KOPT-K1 (cell line): ENCODE results near the gene FAM174C.
"Not testable (repeated sequence)": the region's sequence is repeated elsewhere in the genome, so short reads cannot be mapped to it uniquely, and the experiment has no call there.

Experiments used
- H3K27ac ChIP-seq: fragments of 200-600 bp; sonication (generic); 2 replicates; pipeline ENCODE4 v1.5.1; 2016; ENCODE audit warnings: antibody characterized with exemption, mild to moderate bottlenecking, low read depth, low read length; ENCODE audit not compliant: poor library complexity, severe bottlenecking
- H3K36me3 ChIP-seq: fragments of 200-600 bp; sonication (generic); 2 replicates; pipeline ENCODE4 v1.5.1; 2017; ENCODE audit warnings: antibody characterized with exemption, mild to moderate bottlenecking, low read length, moderate library complexity; ENCODE audit not compliant: insufficient read depth
- H3K9me3 ChIP-seq: fragments of 200-600 bp; sonication (generic); 2 replicates; pipeline ENCODE4 v1.5.1; 2017; ENCODE audit warnings: antibody characterized with exemption, low read length, mild to moderate bottlenecking; ENCODE audit not compliant: insufficient read depth, poor library complexity, severe bottlenecking

Gene FAM174C

GRCh38 chr19:1296575-1297271 is 21.4 kb downstream of the FAM174C start:
- Histone ChIP-seq H3K27ac (no peak overlapping the region), H3K9me3 (no peaks in the 10 kb centered on the region), H3K36me3 (no peaks in the 10 kb centered on the region)

GRCh38 chr19:1298235-1298634 is 22.9 kb downstream of the FAM174C start:
- Histone ChIP-seq H3K36me3 (no peaks in the 10 kb centered on the region), H3K9me3 (no peaks in the 10 kb centered on the region), H3K27ac (no peak overlapping the region)

- Histone ChIP-seq H3K27ac (no peak overlapping the region), H3K36me3 (no peaks in the 10 kb centered on the region), H3K9me3 (no peaks in the 10 kb centered on the region)
Measured at GRCh38 chr19:1299801-1300200, 24.5 kb downstream of the FAM174C start.

GRCh38 chr19:1300744-1301490 is 25.6 kb downstream of the FAM174C start:
- no peak overlapping the region for H3K27ac ChIP-seq
- no peaks in the 10 kb centered on the region for H3K36me3 ChIP-seq
- no peaks in the 10 kb centered on the region for H3K9me3 ChIP-seq

GRCh38 chr19:1302533-1303239 is 27.4 kb downstream of the FAM174C start:
- no peaks in the 10 kb centered on the region for H3K9me3 ChIP-seq
- H3K27ac ChIP-seq = no peak overlapping the region
- no peaks in the 10 kb centered on the region for H3K36me3 ChIP-seq

- Histone ChIP-seq H3K9me3 (no peaks in the 10 kb centered on the region), H3K36me3 (no peaks in the 10 kb centered on the region), H3K27ac (no peak overlapping the region)
Measured at GRCh38 chr19:1304197-1304924, 29.0 kb downstream of the FAM174C start.

- H3K9me3 ChIP-seq, H3K36me3 ChIP-seq, H3K27ac ChIP-seq: not testable (repeated sequence)
Measured at GRCh38 chr19:1305354-1305753, 30.0 kb downstream of the FAM174C start.

- Histone ChIP-seq H3K9me3 (no peaks in the 10 kb centered on the region), H3K36me3 (no peaks in the 10 kb centered on the region), H3K27ac (no peak overlapping the region)
Measured at GRCh38 chr19:1307320-1307719, 32.0 kb downstream of the FAM174C start.

- H3K27ac ChIP-seq = no peak overlapping the region
Measured at GRCh38 chr19:1307755-1308303, 32.5 kb downstream of the FAM174C start.

GRCh38 chr19:1308718-1309117 is 33.4 kb downstream of the FAM174C start:
- Histone ChIP-seq H3K36me3 (no peaks in the 10 kb centered on the region), H3K27ac (no peak overlapping the region), H3K9me3 (no peaks in the 10 kb centered on the region)

More at GRCh38 chr19:1307755-1308303, 32.5 kb downstream of the FAM174C start:
- Histone ChIP-seq H3K9me3 (no peaks in the 10 kb centered on the region), H3K36me3 (no peaks in the 10 kb centered on the region)

- Histone ChIP-seq H3K9me3 (no peaks in the 10 kb centered on the region), H3K27ac (no peak overlapping the region), H3K36me3 (no peaks in the 10 kb centered on the region)
Measured at GRCh38 chr19:1309977-1310852, 34.9 kb downstream of the FAM174C start.

GRCh38 chr19:1310853-1311180 is 35.5 kb downstream of the FAM174C start:
- no peaks in the 10 kb centered on the region for H3K9me3 ChIP-seq
- no peaks in the 10 kb centered on the region for H3K36me3 ChIP-seq
- H3K27ac ChIP-seq = no peak overlapping the region

- Histone ChIP-seq H3K36me3 (no peaks in the 10 kb centered on the region), H3K9me3 (no peaks in the 10 kb centered on the region), H3K27ac (no peak overlapping the region)
Measured at GRCh38 chr19:1311543-1312091, 36.3 kb downstream of the FAM174C start.
